DOHH2 (cell line): ENCODE measurements around the gene NFIA.

Experiments used
- EZH2phosphoT487 ChIP-seq: fragments of 200-600 bp; sonication (generic); IDR thresholded peaks from 2 replicates; pipeline ENCODE4 v1.6.1; 2017; ENCODE audit warnings: borderline replicate concordance, mild to moderate bottlenecking, antibody characterized with exemption, low read length, moderate library complexity, mixed read lengths
- TF ChIP-seq, protein P1 (sequence below): fragments of 200-600 bp; sonication (generic); IDR thresholded peaks from one replicate; pipeline ENCODE4 v1.5.1; 2014; ENCODE audit warnings: antibody characterized with exemption, mild to moderate bottlenecking, low read depth, low read length; ENCODE audit not compliant: poor library complexity, severe bottlenecking

DNA sequence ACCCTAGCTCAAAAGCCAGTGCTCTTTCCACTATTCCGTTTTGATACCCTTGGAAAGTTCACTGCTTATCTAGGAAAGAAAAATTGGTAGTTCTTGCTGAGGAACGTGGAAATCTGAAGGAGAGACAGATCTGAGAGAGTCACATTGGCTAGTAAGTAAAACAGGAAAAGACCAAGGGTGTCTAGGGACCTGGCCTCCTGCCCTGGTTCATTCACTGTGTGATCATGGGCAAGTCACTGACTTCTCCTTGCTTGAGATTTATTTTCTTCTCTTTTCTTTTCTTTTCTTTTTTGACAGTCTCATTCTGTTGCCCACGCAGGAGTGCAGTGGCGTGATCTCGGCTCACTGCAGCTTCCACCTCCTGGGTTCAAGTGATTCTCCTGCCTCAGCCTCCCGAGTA is 90.8 kb downstream of the NFIA start:
- TF ChIP-seq EZH2phosphoT487 = no peak
- TF ChIP-seq, protein P1, sequence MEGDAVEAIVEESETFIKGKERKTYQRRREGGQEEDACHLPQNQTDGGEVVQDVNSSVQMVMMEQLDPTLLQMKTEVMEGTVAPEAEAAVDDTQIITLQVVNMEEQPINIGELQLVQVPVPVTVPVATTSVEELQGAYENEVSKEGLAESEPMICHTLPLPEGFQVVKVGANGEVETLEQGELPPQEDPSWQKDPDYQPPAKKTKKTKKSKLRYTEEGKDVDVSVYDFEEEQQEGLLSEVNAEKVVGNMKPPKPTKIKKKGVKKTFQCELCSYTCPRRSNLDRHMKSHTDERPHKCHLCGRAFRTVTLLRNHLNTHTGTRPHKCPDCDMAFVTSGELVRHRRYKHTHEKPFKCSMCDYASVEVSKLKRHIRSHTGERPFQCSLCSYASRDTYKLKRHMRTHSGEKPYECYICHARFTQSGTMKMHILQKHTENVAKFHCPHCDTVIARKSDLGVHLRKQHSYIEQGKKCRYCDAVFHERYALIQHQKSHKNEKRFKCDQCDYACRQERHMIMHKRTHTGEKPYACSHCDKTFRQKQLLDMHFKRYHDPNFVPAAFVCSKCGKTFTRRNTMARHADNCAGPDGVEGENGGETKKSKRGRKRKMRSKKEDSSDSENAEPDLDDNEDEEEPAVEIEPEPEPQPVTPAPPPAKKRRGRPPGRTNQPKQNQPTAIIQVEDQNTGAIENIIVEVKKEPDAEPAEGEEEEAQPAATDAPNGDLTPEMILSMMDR = no peak
